ENCODE data around the gene USE1.

DNA sequence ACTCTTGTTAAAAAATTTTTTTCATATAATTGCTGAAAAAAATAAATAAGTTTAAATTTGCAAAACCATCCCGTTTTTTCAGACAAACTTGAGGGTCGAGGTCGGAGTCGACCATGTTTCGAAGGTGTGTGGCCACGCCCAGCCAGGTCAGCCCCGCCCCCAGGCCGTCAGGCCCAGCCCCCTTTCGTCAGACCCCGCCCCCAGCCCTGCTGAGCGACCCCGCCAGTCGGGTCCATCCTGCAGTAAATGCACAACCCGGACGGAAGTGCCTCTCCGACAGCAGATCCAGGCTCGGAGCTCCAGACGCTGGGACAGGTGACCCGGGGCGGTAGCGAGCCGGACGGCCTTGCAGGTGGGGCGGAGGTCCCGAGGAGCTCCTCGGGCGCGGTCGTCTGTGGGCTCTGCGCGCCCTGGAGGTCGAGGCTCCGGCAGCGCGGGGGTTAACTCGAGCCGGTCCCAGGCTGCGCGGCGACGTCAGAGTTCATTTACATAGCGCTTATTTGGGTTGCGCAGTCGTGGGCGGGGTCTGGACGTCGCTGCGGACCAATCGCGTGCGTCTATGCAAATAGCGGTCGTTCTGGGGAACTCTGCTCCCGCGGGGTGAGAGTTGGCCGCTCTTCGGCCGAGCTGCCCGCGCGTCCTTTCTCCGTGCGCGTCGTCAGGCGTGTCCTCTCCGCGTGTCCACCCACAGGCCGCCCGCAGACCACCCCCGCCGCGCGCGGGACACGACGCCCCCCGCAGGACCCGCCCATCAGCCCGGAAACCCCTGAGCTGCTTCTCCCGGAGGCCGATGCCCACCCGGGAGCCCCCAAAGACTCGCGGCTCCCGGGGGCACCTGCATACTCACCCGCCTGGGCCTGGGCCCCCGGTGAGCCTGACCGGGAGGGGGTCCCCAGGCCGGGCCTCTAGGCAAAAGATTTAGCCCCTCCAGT lies 11.1 kb downstream of the USE1 start, which contains the start of gene OCEL1:
- TF ChIP-seq ZNF280B (CRISPR knock-in tag; IDR thresholded peaks at IDR 0.05) (no peak), NFATC3 (IDR thresholded peaks at IDR 0.05) (no peak)

Measured in K562 (cell line).